GM21390 (cell line): ENCODE data around the gene APLN.

Experiments
- ATAC-seq: cut with Tn5 transposase; IDR thresholded peaks from one replicate; pipeline ENCODE4 v1.9.1; 2021; ENCODE audit not compliant: unreplicated experiment

APLN gene

GRCh38 chrX:129654652-129655546, at the start of gene APLN:
APLN (minus strand) TSS chrX:129654956; CDS start chrX:129654630, 326 bp downstream.
- ATAC-seq = peak; percentile 44

DNA sequence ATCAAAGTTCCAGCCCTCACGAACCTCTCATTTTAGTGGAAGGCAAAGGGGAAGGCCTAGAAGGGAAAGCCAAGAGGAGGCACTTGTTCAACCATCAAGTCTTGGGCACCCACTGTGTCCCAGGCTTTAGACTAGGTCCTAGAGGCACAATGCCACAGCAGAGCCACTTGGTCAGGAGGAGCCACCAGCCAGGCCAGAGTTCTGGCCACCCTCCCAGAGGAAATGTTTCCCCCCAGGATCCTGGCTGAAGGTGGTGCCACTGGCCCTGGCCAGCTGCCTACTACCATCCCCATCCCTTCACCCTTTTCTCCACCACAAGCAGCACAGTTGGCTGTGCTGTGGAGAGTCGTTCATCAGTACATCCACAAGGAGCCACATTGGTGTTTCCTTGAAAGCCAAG, 49.7 kb upstream of the APLN start:
- ATAC-seq = no peak

GRCh38 chrX:129701624-129702069, 46.9 kb upstream of the APLN start:
- ATAC-seq = no peak

- ATAC-seq = no peak
Measured at GRCh38 chrX:129700536-129700935, 45.8 kb upstream of the APLN start.

DNA sequence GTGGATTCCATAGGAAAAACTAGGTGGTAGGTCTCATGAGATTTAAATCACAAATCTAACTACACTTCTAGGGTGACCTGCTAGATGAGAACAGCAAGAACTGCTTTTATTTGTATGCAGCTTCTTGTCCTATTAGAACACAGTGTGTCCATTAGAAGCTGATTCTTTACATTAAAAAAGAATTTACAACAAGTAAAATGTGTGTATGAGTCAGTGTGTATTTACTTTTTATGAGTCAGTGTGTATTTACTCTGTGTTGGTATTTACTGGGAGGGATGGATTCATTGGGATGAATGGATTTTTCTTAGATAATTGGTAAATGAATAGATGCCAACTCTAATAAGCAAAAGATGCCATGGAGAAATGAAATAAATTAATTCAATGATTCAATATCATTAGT, 43.4 kb upstream of the APLN start:
- no peak for ATAC-seq

GRCh38 chrX:129697204-129697829, 42.6 kb upstream of the APLN start:
- ATAC-seq = no peak

DNA sequence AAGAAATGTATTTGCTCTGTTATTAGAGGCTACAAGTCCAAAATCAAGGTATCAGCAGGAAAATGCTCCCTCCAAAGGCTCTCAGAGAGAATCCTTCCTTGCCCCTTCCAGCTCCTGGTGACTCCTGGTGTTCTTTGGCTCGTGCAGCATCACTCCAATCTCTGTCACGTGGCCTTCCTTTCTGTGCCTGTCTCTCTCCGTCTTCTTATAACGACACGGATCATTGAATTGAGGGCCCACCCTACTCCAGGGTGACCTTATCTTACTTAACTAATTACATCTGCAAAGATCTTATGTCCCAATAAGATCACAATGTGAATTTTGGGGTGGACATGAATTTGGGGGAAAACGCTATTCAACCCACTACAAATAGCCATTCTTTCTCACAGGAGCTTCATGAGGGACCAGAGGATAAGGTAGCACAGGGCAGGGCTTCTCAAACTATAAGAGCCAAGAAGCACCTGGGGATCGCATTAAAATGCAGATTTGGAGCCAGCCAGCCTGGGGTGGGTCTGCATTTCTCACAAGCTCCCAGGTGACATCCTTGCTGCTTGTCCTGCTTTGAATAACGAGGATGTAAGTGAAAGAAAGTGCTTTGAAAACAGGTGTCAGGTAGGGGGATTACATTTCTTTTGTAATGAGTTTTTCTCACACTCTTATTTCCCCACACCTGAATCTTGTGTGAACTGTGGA, 41.9 kb upstream of the APLN start:
- no peak for ATAC-seq

DNA sequence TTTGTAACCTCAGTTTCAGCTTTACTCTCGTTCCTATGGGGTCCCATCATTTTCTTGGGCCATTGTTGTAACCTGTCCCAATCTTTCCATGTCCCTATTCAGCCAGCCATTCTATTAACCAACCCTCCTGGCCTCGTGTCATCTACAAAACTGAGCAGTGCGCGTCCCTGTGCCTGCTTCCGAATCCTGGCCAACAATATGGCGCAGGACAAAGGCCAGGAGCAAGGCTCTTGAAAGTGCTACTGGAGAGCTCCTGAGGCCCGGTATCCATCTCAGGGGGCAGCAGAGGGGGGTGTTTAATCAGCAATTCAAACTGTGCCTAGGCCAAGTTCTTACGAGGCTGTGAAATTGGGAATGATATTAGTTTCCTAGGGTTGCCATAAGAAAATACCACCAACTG, 41.2 kb upstream of the APLN start:
- no peak for ATAC-seq

DNA sequence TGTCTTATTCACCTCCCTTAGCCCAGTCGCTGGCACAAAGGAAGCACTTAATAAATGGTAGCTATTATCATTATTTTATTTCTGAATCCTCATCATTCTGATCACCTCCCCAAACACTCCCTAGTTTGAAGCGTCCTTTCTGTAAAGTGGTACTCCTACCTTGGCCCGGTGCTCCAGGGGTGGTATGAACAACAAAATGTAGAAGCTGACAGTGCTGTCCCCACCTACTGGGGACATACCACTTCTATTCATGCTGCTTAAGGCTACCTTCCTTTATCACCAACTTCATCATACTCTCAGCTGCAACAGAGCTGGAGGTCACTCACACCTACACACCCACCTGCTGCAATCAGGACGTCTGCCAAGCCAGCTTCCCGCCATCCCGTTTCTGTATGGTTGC, 40.8 kb upstream of the APLN start:
- no peak for ATAC-seq

DNA sequence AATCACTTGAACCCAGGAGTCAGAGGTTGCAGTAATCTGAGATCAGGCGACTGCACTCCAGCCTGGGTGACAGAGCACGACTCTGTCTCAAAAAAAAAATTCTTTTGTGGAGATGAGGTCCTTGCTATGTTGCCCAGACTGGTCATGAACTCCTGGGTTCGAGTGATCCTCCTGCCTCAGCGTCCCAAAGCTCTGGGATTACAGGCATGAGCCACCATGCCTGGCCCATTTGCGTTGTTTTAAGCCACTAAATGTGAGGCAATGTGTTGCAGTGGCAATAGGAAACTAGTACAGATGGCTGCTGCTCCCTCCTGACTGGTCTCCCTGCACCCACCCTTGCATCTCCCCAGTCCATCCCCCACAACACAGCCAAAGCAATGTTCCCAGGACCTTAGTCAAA, 40.0 kb upstream of the APLN start:
- ATAC-seq = no peak

GRCh38 chrX:129693354-129693753, 38.6 kb upstream of the APLN start:
- no peak for ATAC-seq

- no peak for ATAC-seq
Measured at GRCh38 chrX:129690435-129690834, 35.7 kb upstream of the APLN start.

GRCh38 chrX:129689796-129690195, 35.0 kb upstream of the APLN start:
- ATAC-seq = no peak

- ATAC-seq = no peak
Measured at GRCh38 chrX:129688097-129688496, 33.3 kb upstream of the APLN start.

DNA sequence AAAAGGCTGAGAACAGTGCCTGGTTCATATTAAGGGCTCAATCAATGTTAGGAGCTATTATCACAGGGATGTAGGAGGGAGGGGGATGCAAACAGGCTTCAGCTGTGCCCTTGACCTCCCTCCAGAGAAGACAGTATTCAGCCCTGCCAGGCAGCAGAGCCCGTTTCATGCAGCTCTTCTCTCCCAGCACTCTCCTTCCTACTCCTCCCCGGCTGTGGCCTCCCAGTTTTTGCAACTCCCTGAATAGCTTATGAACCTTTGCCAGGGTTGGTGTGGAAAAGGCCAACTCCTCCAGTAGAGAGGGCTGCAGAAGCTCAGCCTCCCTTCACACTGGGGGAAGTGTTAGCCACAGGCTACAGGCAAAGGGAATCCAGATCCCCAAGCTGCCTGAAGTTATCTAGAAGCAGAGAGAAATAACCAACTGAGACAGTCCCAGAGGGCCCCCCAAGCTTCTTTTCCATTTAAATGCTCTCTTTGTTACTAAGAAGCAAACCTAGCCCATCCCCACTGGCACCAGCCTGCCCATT, 31.7 kb upstream of the APLN start:
- no peak for ATAC-seq

DNA sequence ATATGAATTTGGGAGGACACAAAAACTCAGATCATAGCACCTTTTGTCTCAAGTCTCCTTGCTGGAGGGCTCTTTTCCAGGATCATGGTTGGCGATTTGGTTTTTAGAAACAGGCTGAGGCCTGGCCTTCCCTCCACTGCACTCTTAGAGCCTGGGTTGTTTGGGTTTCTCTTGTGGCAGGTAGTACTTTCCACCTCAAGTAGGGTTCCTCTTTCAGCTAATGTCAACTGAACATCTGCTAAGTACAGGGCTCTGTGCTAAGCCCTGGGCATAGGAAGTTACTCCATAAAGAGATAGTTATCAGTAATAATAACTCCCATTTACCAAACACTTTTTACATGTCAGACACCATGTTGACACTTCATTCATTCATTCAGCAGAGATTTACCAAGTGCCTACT, 28.2 kb upstream of the APLN start:
- no peak for ATAC-seq

DNA sequence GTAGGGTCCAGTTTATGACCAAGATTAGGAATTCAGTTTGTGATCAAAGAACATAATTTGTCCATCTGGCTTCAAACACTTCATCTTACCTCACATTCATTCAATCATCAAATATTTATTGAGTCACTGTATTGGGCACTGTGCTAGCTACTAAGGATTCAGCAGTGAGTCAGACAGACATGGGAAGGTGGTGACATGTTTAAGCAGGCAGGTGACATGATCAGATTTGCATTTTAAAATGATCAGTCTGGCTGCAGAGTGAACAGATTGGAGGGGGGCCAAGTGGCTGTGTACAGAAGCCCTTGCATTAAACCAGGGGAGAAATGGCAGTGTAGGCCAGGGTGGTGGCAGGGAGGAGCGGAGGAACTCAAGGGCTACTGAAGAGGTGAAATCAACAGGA, 25.1 kb upstream of the APLN start:
- ATAC-seq = no peak

DNA sequence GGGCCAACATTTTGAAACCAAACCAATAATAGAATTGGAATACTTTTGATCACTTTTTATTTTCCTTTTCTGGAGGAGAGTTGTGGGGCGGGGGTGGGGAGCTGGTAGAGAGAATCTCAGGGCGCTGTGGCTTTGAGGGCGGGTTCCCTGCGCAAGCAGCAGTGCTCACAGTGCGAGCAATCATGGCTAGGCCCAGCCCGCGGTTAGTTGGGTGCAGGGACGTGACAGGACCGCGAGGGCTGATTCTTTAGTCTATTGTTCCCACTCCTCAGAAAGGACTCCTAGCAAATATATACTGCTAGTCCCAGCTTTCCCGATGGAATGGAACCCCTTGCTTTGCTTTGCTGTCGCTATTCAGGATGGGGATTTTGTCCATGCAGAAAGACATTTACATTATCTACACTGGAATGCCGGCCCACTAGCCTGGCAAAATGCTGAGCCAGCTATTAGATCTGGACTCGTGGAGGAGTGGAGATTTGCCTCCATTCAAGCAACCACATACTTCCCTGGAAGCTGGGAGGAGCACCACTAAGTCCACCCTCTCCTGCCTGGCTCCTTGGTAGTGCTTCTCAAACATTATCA, 23.9 kb upstream of the APLN start:
- ATAC-seq = peak; percentile 33

GRCh38 chrX:129667412-129667811, 12.7 kb upstream of the APLN start:
- ATAC-seq = no peak

- no peak for ATAC-seq
Measured at GRCh38 chrX:129665916-129666644, 11.3 kb upstream of the APLN start.

GRCh38 chrX:129663171-129663570, 8.4 kb upstream of the APLN start:
- no peak for ATAC-seq
